ENCODE data around the gene WRNIP1.

WRNIP1 gene

DNA sequence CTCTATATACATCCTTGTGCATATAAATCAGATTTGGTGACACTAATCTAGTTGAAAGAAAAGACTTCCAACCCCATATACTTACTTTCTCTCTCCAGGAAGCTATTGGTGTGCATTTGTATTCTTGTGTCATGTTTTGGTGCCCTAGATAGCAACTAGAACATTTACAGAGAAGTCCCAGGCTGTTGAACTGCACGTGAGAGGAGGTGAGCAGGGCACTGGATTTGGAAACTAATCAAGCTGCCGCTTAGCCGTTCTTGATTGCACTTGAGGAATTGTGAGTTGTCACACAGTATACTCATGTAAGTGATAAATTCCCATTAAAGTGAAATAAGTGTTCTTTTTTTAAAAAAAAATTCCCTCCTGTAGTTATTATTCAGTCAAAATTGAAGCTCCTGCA lies 7.6 kb downstream of the WRNIP1 start:
- Mint-ChIP-seq H3K36me3 (peaks cover 63% of the 10 kb centered on the region), H3K27ac (no peak overlapping the region), H3K4me1 (peaks cover 38% of the 10 kb centered on the region), H3K27me3 (no peaks in the 10 kb centered on the region), H3K9me3 (no peaks in the 10 kb centered on the region), H3K4me3 (no peak overlapping the region)
- CTCF ChIA-PET = interaction anchor here (1.1 to 2.0 kb wide), 4 partner anchors 18 to 159 kb away, joined by 4 to 9 read pairs (median 6); partner anchors contain the start of gene MYLK4
- DNase-seq = no peak

DNA sequence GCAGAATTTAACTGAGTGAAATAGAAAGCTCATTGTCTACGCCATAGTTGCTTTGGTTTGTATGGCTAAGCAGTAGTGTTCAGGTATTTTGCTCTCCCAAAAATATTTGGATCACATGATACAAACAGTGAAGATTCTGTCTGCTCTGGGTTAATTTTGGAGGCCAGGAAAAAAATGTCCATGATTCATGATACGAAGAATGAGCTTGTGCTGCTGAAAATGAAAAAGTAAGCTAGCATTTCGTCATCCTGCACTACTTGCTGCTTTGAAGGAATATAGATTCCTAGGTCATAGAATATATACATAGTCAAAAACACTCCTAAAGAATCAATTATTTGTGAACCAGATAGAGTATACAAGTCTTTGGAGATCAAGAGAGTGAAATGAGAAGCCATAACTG lies 8.3 kb downstream of the WRNIP1 start:
- no peak overlapping the region for H3K4me3 Mint-ChIP-seq
- H3K4me1 Mint-ChIP-seq = peaks cover 32% of the 10 kb centered on the region
- no peak overlapping the region for H3K27ac Mint-ChIP-seq
- no peak for DNase-seq
- peaks cover 64% of the 10 kb centered on the region for H3K36me3 Mint-ChIP-seq
- CTCF ChIA-PET = interaction anchor here (0.6 to 2.0 kb wide), 4 partner anchors 11 to 35 kb away, joined by 3 to 9 read pairs (median 6); partner anchors contain the start of gene MYLK4
- no peaks in the 10 kb centered on the region for H3K9me3 Mint-ChIP-seq
- H3K27me3 Mint-ChIP-seq = no peaks in the 10 kb centered on the region

DNA sequence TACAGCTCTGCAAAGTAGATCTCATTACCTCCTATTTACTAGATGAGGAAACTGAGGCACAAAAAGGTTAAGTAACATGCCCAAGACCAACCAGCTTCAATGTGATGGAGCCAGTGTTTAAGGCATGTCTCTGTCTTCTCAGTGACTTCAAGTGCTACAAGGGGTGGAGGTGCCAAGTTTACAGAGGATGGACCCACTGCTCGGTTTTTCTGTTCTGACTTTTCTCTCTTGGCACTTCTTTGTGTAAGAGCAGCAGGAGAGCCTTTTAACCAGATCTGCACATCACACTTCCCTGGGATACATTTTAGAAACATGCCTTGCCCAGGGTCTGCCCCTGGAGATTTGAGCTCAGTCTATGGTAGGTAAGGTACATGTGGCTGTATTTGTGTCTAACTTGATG lies 9.8 kb downstream of the WRNIP1 start:
- no peak overlapping the region for H3K4me3 Mint-ChIP-seq
- CTCF ChIA-PET = interaction anchor here (1.9 kb wide), 1 partner anchor 16 kb away, joined by 5 read pairs; no protein-coding TSS in a partner anchor

DNA sequence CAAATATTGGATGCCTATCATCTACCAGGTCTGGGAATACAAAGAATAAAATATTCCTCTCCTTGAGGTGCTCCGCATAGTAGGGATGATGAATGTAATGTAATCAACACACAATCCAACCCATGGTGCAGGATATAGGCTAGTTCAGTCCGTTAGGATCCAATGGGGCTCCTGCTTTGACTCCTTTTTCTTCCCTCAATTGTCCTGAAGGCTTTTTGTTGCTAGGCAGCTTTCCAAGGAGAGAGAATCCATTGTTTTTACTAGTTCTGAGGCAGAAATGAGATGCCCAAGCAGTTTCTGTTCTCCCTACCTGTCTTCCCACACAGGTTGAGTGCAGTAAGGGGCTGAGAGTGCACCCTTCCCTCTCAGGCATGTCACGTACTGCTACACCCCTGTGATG lies 12.1 kb downstream of the WRNIP1 start:
- Mint-ChIP-seq H3K4me1 (peaks cover 9% of the 10 kb centered on the region), H3K9me3 (no peaks in the 10 kb centered on the region), H3K4me3 (no peak overlapping the region), H3K27me3 (no peaks in the 10 kb centered on the region), H3K36me3 (peaks cover 59% of the 10 kb centered on the region), H3K27ac (no peak overlapping the region)
- CTCF ChIA-PET = no interaction called here
- DNase-seq = no peak

More for the DNA sequence above, 9.8 kb downstream of the WRNIP1 start:
- Mint-ChIP-seq H3K27ac (no peak overlapping the region), H3K4me1 (peaks cover 20% of the 10 kb centered on the region), H3K27me3 (no peaks in the 10 kb centered on the region), H3K9me3 (no peaks in the 10 kb centered on the region), H3K36me3 (peaks cover 63% of the 10 kb centered on the region)
- no peak for DNase-seq

DNA sequence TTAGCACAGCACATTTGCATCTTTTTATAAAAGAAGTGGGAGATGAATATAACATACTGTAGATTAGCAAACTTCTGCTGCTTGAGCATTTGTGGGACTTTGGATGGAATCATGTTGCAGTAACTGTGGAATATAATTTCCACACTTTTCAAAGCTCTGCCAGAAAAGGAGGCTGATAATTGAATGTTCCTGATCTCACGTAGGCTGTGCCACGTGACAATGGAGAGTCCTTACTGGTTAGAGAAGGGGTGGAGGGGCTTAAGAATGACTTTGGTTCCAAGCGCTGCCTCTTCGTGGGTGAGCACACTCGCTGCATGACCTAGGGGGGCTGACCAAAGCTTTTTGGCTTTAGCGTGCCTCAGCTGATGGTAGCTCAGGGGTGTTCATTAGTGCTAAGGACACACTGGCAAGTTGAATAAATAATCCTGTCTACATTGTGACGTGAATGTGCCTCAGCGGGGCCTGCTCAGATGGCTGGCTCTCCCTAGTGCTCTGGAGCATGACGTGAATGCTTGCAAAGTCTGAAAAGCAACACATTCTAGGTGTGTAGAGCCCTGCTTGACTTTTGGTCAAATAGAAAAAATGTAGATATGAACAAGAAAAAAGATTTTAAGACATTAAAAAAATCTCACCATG lies 15.0 kb downstream of the WRNIP1 start:
- no peaks in the 10 kb centered on the region for H3K27me3 Mint-ChIP-seq
- no peaks in the 10 kb centered on the region for H3K9me3 Mint-ChIP-seq
- H3K4me1 Mint-ChIP-seq = peaks cover 10% of the 10 kb centered on the region
- no peak overlapping the region for H3K27ac Mint-ChIP-seq
- CTCF ChIA-PET = interaction anchor here (0.8 to 1.4 kb wide), 3 partner anchors 11 kb away, joined by 4 to 5 read pairs (median 4); no protein-coding TSS in a partner anchor
- peaks cover 45% of the 10 kb centered on the region for H3K36me3 Mint-ChIP-seq
- H3K4me3 Mint-ChIP-seq = no peak overlapping the region
- no peak for DNase-seq

DNA sequence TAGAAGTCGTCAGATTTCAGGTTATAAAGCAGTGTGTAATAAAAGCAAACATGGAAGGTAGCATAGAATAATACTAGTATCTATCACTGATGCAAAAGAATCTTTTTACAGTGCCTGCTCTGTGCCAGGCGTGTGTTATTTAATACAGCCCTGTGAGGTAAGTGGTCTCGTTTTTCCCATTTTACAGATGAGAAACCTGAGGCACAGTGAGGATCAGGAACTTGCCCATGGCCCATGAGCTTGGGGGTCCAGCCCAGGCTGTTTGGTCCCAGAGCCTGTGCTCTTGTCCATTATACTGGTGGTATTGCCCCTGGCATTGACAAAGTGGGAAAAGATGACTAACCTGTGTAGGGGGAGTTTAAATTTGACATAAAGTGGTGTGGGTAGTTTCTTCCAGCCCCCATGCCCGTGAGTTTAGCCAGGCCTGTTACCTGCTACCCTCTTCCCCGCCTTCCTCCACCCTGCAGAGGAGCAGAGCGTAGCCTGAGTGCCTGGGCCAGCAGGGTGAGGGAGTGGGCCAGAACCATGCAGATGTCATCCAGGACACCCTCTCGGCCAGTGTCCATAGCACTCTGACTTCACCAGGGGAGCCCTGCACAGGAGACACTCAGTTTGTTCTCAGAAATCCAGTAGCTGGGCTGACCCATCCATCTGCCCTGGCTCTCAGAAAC lies 16.6 kb downstream of the WRNIP1 start:
- Mint-ChIP-seq H3K4me1 (peaks cover 8% of the 10 kb centered on the region), H3K9me3 (no peaks in the 10 kb centered on the region), H3K27ac (no peak overlapping the region), H3K27me3 (no peaks in the 10 kb centered on the region), H3K36me3 (peaks cover 43% of the 10 kb centered on the region), H3K4me3 (no peak overlapping the region)
- no peak for DNase-seq
- CTCF ChIA-PET = interaction anchor here (1.3 to 2.8 kb wide), 3 partner anchors 9 to 15 kb away, joined by 4 to 20 read pairs (median 5); partner anchors contain the start of gene WRNIP1

DNA sequence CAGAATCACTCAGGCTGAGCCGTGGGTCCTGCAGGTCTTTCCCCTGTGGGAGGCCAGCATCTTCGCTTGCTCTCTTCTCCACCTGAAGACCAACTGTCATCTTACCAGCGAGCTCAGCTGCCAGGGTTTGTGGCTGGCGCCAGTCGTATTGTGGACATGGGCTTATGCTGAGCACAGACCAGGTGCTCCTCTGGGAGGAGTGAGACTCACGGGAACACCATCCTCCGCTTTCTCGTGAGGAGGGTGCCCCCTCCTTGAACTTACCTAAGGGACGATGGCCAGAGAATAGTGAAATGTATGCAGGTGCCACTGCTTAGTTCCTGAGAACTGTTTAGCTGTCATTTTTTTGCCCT lies 17.1 kb downstream of the WRNIP1 start:
- Mint-ChIP-seq H3K27ac (no peak overlapping the region), H3K27me3 (no peaks in the 10 kb centered on the region), H3K36me3 (peaks cover 46% of the 10 kb centered on the region), H3K4me3 (no peak overlapping the region), H3K4me1 (peaks cover 8% of the 10 kb centered on the region), H3K9me3 (no peaks in the 10 kb centered on the region)
- CTCF ChIA-PET = interaction anchor here (1.0 to 2.8 kb wide), 2 partner anchors 15 to 18 kb away, joined by 4 to 20 read pairs; partner anchors contain the start of gene WRNIP1
- no peak for DNase-seq

DNA sequence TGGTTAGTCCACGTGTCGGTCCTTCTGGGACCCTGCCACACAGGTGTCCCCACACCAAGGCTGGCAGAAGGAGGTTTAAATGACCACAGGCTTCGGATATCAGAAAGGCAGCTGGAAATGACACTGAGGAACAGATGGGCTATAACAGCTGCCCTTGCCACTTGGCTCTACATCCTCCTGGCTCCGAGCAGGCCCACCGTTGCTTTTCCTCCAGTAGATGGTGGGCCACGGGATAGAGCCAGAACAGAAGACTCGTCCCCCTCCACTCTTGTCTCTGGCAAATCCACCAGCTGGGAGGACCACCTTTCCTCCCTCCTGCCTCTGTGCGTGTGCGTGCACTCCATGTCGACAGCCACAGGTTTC lies 17.6 kb downstream of the WRNIP1 start:
- no peak for DNase-seq
- no peaks in the 10 kb centered on the region for H3K9me3 Mint-ChIP-seq
- H3K27ac Mint-ChIP-seq = no peak overlapping the region
- H3K36me3 Mint-ChIP-seq = peaks cover 47% of the 10 kb centered on the region
- CTCF ChIA-PET = interaction anchor here (1.0 to 2.8 kb wide), 4 partner anchors 9 to 58 kb away, joined by 4 to 20 read pairs (median 4); partner anchors contain the start of genes SERPINB1 and WRNIP1
- no peaks in the 10 kb centered on the region for H3K27me3 Mint-ChIP-seq
- H3K4me1 Mint-ChIP-seq = peaks cover 8% of the 10 kb centered on the region
- no peak overlapping the region for H3K4me3 Mint-ChIP-seq

DNA sequence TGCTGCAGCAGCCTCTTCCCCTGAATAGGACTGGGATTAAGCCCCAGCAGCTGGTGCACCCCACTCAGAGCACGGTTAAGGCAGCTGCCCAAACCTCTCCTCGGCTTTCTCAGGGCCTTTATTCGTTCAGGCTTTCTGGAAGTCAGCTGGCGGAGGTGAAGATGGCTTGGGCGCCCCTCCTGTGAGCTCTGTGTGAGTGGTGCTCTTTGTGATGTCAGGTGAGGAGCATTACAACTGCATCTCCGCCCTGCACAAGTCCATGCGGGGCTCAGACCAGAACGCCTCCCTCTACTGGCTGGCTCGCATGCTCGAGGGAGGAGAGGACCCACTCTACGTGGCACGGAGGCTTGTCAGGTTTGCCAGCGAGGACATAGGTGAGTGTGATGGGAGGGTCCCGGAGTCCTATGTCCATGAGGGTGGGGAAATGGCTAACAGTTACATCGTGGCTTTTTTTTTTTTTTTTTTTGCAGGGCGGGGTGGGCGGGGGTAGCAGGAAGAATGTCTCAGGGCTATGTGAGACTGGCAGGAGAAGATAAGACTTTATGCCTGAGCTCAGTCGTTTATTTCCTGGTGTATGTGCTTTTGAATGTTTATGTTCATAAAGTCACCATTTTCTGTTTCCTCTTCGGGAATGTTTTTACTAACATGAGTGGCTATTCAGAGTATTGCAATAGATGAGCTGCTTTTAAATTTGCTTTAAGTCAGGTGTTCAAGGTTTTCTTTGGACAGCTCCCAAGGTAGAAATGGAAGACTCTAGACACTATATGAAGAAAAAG lies 18.2 kb downstream of the WRNIP1 start:
- no peaks in the 10 kb centered on the region for H3K27me3 Mint-ChIP-seq
- H3K27ac Mint-ChIP-seq = no peak overlapping the region
- DNase-seq = no peak
- CTCF ChIA-PET = interaction anchor here (0.9 to 2.8 kb wide), 6 partner anchors 8 to 64 kb away, joined by 3 to 20 read pairs (median 4); partner anchors contain the start of genes SERPINB1 and WRNIP1
- H3K4me3 Mint-ChIP-seq = no peak overlapping the region
- H3K36me3 Mint-ChIP-seq = peaks cover 45% of the 10 kb centered on the region
- no peaks in the 10 kb centered on the region for H3K9me3 Mint-ChIP-seq
- H3K4me1 Mint-ChIP-seq = peaks cover 8% of the 10 kb centered on the region

DNA sequence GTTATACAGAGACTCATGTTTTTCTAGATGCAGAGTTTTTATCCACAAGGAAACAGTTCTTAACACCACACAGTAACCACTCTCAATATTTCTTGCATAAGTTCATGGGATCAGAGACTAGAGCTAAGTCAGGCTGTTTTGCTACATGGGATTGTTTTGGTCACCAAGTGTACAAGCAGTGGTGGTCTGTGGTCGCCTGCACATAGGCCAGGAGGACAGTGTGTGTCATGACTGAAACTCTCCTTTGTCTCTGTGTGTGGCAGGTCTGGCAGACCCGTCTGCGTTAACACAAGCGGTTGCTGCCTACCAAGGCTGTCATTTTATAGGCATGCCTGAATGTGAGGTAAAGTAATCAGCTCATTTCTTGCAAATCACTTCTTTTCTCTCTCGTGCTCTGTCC lies 18.9 kb downstream of the WRNIP1 start:
- Mint-ChIP-seq H3K27ac (no peak overlapping the region), H3K27me3 (no peaks in the 10 kb centered on the region), H3K36me3 (peaks cover 43% of the 10 kb centered on the region), H3K4me3 (no peak overlapping the region), H3K4me1 (peaks cover 8% of the 10 kb centered on the region), H3K9me3 (no peaks in the 10 kb centered on the region)
- no peak for DNase-seq
- CTCF ChIA-PET = interaction anchor here (0.6 to 2.8 kb wide), 5 partner anchors 10 to 63 kb away, joined by 3 to 20 read pairs (median 3); partner anchors contain the start of genes SERPINB1 and WRNIP1

DNA sequence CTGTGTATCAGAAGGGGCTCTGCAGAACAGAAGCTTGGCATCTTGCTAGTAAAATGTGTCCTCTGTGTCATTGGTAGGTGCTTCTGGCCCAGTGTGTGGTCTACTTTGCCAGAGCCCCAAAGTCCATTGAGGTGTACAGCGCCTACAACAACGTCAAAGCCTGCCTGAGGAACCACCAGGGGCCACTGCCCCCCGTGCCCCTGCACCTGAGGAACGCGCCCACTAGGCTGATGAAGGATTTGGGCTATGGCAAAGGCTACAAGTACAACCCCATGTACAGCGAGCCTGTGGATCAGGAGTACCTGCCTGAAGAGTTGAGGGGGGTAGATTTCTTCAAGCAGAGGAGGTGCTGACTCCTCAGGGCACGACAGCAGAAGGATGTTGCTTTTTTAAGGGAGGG lies 19.7 kb downstream of the WRNIP1 start:
- H3K27ac Mint-ChIP-seq = no peak overlapping the region
- no peak for DNase-seq
- CTCF ChIA-PET = interaction anchor here (2.8 kb wide), 1 partner anchor 18 kb away, joined by 20 read pairs; the partner anchor contains the start of gene WRNIP1
- peaks cover 8% of the 10 kb centered on the region for H3K4me1 Mint-ChIP-seq
- no peak overlapping the region for H3K4me3 Mint-ChIP-seq
- H3K27me3 Mint-ChIP-seq = no peaks in the 10 kb centered on the region
- no peaks in the 10 kb centered on the region for H3K9me3 Mint-ChIP-seq
- H3K36me3 Mint-ChIP-seq = peaks cover 37% of the 10 kb centered on the region

DNA sequence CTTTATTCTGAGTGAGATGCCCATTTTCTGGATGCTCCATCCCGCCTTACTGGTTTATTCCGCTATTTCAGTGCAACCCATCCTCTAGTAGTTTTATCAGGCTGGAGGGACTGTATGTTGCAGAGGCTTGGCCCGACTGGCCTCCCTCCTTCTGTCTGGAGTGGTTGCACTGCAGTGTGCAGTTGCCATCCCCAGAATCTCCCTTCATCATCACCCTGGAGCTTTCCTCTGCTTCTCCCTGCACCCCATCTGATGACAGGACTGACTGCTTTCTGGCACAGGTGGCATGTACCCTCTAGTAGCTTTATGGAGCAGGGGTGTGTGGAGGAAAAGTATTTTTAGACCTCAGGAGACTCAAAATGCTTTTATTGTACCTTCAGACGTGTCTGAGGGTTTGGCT lies 21.1 kb downstream of the WRNIP1 start:
- Mint-ChIP-seq H3K36me3 (peaks cover 28% of the 10 kb centered on the region), H3K27ac (no peak overlapping the region), H3K9me3 (no peaks in the 10 kb centered on the region), H3K4me1 (peaks cover 10% of the 10 kb centered on the region), H3K4me3 (no peak overlapping the region), H3K27me3 (no peaks in the 10 kb centered on the region)
- CTCF ChIA-PET = no interaction called here
- DNase-seq = no peak

DNA sequence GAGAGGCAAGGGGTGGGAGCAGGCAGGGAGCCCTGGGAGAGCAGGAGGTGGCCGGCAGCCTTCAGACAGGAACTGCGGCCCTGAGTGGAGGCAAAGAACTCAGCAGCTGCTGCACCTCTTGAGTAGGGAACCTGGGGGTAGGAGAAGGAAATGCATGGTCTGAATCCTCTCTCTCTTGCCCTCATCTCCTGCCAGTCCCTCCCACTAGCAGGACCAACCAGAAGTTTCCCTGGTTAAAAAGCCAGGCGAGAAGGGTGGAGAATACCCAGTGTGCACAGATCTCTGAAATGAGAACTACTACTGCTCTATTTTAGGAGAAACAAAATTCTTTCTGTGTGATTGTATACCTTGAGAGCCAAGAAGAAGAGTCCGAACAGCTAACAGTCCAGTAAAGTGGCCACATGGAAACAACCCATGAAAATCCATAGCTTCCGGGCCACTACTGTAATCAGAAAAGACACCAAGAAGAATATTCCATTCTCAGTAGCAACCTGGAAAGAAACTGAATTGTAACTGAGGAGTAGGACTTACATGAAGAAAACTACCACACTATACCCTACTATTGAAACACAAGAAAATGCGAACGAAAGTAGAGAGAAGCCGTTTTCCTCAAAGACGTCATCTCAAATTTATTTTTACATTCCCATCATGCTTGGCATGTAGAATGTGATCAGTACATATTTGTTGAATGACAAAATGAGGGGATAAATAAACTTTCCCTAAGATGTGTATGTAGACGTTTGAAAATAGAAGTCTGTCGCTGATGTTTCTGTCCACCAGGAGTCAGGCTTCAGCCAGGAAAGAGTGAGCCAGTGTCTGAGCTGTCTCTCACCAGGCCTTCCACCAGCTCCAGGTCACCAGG lies 25.6 kb downstream of the WRNIP1 start:
- H3K4me1 Mint-ChIP-seq = peaks cover 32% of the 10 kb centered on the region

More for the DNA sequence above, 25.6 kb downstream of the WRNIP1 start:
- no peaks in the 10 kb centered on the region for H3K27me3 Mint-ChIP-seq
- no peak overlapping the region for H3K27ac Mint-ChIP-seq
- H3K4me3 Mint-ChIP-seq = no peak overlapping the region
- H3K36me3 Mint-ChIP-seq = peaks cover 18% of the 10 kb centered on the region
- CTCF ChIA-PET = interaction anchor here (0.5 to 3.0 kb wide), 44 partner anchors 8 to 267 kb away, joined by 3 to 65 read pairs (median 5); partner anchors contain the start of gene SERPINB1
- DNase-seq = peak; percentile 76
- no peaks in the 10 kb centered on the region for H3K9me3 Mint-ChIP-seq

All from activated naive CD4-positive, alpha-beta T cell treated with anti-CD3 and anti-CD28 coated beads, Interleukin-2, amount 10 ng/mL, durations not matched to agents 7 days and 5 days (primary cell).